ENCODE results near the gene AP5Z1. TPM values are rescaled to one million over a fixed set of nuclear protein-coding genes. Genes with fewer than 3 reads are reported as not detected.

The AP5Z1 gene
- total RNA-seq, 1 donor from 2014 or later: 71.2 TPM

DNA sequence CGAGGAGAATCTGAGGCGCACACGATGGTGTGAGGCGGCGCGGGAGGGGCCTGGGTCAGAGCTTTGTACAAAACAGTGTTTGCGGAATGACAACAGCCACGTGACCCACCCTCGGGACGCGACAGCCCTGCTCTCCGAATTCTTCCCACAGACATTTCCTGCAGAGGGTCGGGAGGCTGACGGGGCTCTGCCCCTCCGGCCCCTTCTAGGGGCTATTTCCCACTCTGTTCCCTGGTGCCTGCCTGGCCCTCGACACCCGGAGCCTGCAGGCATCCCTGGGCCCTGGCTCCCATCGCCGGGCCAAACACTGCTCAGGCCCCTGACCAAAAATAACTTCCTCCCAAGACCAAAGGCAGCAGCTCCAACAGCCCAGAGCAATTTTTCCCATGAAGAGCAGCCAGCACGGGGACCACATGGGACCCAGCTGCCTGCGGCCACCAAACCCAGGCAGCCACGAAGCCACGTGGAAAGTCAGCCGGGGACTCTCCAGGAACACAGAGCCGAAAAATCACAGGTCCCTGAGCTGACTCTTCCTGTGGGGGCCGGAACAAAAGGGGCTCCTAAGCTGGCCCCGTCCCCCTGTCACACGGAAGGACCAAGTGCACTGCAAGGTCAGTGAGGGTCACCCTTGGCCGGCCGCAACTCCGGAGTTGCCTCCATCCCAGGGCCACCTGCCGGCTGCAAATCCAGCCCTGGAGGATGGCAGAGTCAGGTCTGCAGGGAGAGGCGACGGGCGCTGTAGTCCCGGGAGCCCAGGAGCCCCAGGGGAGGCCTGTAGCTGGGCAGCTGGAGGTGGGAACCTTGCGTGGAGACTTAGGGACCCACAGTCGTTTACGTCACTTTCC, 44.4 kb downstream of the AP5Z1 start:
- H3K27me3 ChIP-seq (ENCODE audit: control insufficient read depth, insufficient read depth, low read length): peaks cover 67% of the 10 kb centered on the region
- no peak overlapping the region for H3K4me3 ChIP-seq (ENCODE audit: low read depth, low read length)
- TF ChIP-seq, protein P1, sequence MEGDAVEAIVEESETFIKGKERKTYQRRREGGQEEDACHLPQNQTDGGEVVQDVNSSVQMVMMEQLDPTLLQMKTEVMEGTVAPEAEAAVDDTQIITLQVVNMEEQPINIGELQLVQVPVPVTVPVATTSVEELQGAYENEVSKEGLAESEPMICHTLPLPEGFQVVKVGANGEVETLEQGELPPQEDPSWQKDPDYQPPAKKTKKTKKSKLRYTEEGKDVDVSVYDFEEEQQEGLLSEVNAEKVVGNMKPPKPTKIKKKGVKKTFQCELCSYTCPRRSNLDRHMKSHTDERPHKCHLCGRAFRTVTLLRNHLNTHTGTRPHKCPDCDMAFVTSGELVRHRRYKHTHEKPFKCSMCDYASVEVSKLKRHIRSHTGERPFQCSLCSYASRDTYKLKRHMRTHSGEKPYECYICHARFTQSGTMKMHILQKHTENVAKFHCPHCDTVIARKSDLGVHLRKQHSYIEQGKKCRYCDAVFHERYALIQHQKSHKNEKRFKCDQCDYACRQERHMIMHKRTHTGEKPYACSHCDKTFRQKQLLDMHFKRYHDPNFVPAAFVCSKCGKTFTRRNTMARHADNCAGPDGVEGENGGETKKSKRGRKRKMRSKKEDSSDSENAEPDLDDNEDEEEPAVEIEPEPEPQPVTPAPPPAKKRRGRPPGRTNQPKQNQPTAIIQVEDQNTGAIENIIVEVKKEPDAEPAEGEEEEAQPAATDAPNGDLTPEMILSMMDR (IDR thresholded peaks at IDR 0.05; ENCODE audit: insufficient read depth, low read length, poor library complexity, severe bottlenecking): no peak
- H3K36me3 ChIP-seq (ENCODE audit: control insufficient read depth, insufficient read depth, low read length): no peaks in the 10 kb centered on the region
- no peak for DNase-seq (ENCODE audit: low read depth)

DNA sequence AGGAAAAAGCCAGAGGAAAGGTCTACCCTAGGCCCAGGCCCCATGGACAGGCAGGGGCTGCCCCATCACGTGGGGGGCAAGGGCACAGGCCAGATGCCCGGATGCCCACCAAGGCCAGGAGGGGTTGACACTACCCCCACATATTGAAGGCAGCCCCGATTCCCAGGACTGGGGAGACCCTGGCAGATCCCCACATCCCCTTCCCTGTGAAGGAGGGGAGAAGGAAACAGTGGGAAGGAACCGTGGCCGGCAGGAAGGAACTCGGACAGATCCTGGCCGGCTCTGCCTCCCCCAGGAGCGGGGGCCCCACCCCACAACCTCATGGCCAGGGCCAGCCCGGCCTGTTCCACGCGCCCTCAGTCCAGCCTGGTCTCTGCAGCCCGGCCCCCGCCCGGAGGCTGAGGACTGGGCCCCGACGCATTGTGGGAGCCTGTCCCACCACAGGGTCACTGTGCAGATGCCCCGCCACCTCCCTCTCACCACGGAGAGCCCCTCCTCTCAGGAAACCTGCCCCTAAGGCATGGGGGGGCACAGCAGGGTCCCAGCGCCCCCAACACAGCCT, 45.1 kb downstream of the AP5Z1 start:
- TF ChIP-seq, protein P1 (IDR thresholded peaks at IDR 0.05; ENCODE audit: insufficient read depth, low read length, poor library complexity, severe bottlenecking): no peak
- Histone ChIP-seq H3K4me3 (ENCODE audit: low read depth, low read length) (no peak overlapping the region), H3K27me3 (ENCODE audit: control insufficient read depth, insufficient read depth, low read length) (peaks cover 62% of the 10 kb centered on the region), H3K36me3 (ENCODE audit: control insufficient read depth, insufficient read depth, low read length) (no peaks in the 10 kb centered on the region)
- DNase-seq (ENCODE audit: low read depth): no peak

DNA sequence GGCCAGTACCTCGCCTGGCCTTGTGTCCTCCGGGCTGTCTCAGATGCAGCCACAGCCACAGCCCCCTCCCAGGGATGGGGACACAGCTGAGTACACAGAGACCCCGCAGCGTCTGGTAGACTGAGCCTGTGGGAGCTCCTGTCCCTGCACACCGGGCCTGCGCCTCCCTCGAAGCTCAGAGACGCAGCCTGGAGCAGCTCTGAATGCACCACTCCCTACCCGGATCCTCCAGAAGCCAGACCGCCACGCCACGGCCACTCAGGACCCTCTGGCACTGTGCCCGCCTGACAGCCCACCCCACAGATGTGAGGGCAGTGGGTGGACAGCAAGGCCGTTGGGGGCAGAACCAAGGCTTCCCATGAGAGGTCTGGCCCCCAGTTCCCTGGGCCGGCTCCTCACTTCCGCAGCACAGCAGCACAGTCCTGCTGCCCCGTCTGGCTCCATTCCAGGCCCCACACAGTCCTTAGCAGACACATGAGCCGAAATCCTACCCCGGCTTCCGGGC, 45.6 kb downstream of the AP5Z1 start:
- Histone ChIP-seq H3K36me3 (ENCODE audit: control insufficient read depth, insufficient read depth, low read length) (no peaks in the 10 kb centered on the region), H3K4me3 (ENCODE audit: low read depth, low read length) (no peak overlapping the region), H3K27me3 (ENCODE audit: control insufficient read depth, insufficient read depth, low read length) (peaks cover 57% of the 10 kb centered on the region)
- no peak for DNase-seq (ENCODE audit: low read depth)
- TF ChIP-seq, protein P1 (IDR thresholded peaks at IDR 0.05; ENCODE audit: insufficient read depth, low read length, poor library complexity, severe bottlenecking): no peak

DNA sequence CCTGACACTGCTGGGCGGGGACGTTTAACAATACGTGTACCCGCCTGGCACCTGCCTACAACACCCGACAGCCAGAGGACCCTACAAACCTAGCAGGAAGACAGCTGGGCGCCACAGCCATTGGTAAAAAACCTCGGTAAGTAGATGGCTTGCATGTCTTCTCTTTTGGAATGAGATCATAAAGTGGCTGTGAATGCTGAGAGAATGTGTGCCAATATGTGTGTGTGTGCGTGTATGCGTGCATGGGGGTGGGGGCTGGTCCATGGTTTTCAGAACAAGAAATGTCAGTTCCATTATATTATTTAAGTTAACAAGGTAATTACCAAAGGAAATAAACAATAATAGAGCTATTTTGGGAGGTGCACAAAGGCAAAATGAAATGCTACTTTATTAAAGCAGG, 47.3 kb downstream of the AP5Z1 start:
- no peak for DNase-seq (ENCODE audit: low read depth)
- Histone ChIP-seq H3K27me3 (ENCODE audit: control insufficient read depth, insufficient read depth, low read length) (peaks cover 40% of the 10 kb centered on the region), H3K4me3 (ENCODE audit: low read depth, low read length) (no peak overlapping the region), H3K36me3 (ENCODE audit: control insufficient read depth, insufficient read depth, low read length) (no peaks in the 10 kb centered on the region)
- TF ChIP-seq, protein P1 (IDR thresholded peaks at IDR 0.05; ENCODE audit: insufficient read depth, low read length, poor library complexity, severe bottlenecking): no peak

DNA sequence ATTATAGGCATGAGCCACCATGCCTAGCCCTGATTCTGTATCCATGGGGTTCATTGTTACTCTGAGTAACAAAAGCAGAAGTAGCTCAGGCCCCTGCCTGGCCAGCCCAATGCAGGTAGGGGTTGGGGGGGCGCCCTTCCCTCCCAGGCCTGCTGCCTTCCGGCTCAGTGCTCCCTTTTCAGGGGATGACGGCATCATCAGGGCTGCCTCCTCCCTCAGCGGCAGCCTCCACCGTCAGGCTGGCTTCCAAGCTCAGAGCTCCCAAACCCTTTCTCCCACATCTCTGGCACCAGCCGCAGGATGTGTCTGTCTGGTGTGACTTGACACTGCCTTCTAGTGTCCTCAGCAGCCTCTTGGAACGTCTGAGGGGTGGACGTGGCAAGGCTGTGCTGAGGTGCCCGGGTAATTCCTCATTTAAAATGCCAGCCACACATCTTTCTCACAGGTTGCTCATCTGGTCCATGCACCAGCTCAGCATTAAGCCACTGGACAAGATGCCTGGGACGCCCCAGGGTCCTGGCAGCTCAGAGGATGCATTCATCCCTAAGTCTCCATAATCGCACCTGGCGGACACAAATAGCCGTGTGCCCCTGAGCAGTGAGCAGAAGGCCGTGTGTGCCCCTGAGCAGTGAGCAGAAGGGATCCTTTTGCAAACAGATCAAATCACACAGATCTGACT, 48.2 kb downstream of the AP5Z1 start:
- Histone ChIP-seq H3K36me3 (ENCODE audit: control insufficient read depth, insufficient read depth, low read length) (no peaks in the 10 kb centered on the region), H3K4me3 (ENCODE audit: low read depth, low read length) (no peak overlapping the region), H3K27me3 (ENCODE audit: control insufficient read depth, insufficient read depth, low read length) (peaks cover 31% of the 10 kb centered on the region)
- no peak for DNase-seq (ENCODE audit: low read depth)
- TF ChIP-seq, protein P1 (IDR thresholded peaks at IDR 0.05; ENCODE audit: insufficient read depth, low read length, poor library complexity, severe bottlenecking): no peak
